H1 (cell line): Measurements from ENCODE around the gene CSNK1G2. TPM values are rescaled to one million over a fixed set of nuclear protein-coding genes. Genes with fewer than 3 reads are reported as not detected.

Experiments
- BRCA1 ChIP-seq: IDR thresholded peaks from 2 replicates; pipeline ENCODE4 v1.6.1; 2012; ENCODE audit warnings: low read depth, low read length, improper control_type of control experiment
- EGR1 ChIP-seq: IDR thresholded peaks from 2 replicates; pipeline ENCODE4 v1.6.1; 2011; ENCODE audit warnings: low read depth, low read length, borderline replicate concordance
- HDAC6 ChIP-seq: IDR thresholded peaks from one replicate; pipeline ENCODE4 v1.7.1; 2012; ENCODE audit warnings: low read depth, mild to moderate bottlenecking, inconsistent platforms, low read length, moderate library complexity
- POLR2A ChIP-seq, 2 experiments: IDR thresholded peaks; 1 replicate in 1 of 2; 2 replicates in 1 of 2; pipeline ENCODE4 v1.6.1; 2011; ENCODE audit warnings: low read depth in 2 of 2, low read length in 2 of 2, mild to moderate bottlenecking in 2 of 2; ENCODE audit errors: control extremely low read depth in 1 of 2
- RNF2 ChIP-seq: fragments of 200-900, 300-1000 bp; sonication (generic); IDR thresholded peaks from 2 replicates; pipeline ENCODE4 v1.7.1; 2016; ENCODE audit warnings: borderline replicate concordance, low read depth, mild to moderate bottlenecking, antibody characterized with exemption, low read length; ENCODE audit not compliant: poor library complexity, severe bottlenecking; ENCODE audit errors: missing control alignments
- SIX5 ChIP-seq: IDR thresholded peaks from 2 replicates; pipeline ENCODE4 v1.6.1; 2011; ENCODE audit warnings: mild to moderate bottlenecking, low read depth, low read length
- ZNF274 ChIP-seq: IDR thresholded peaks from 2 replicates; pipeline ENCODE4 v1.7.0; 2012; ENCODE audit warnings: low read length, borderline replicate concordance; ENCODE audit errors: extremely low read depth
- polyA plus RNA-seq, 7 experiments: library from polyadenylated mRNA; depleted of rRNA in 3 of 7; stranded (reverse) in 5 of 7; unstranded in 2 of 7; fragments of >200 nt in 5 of 7; fragments of 200-250 nt in 2 of 7; gene quantifications; 1 replicate in 5 of 7; 2 replicates in 1 of 7; 4 replicates in 1 of 7; pipeline versions ENCODE4 v1.2.1 to v1.2.3, GENCODE V29; 2011 to 2013; ENCODE audit warnings: missing spikeins in 2 of 7, mixed read lengths in 2 of 7
- total RNA-seq: library from RNA; stranded (reverse); fragmentation: NEBNext Ultra II Directional; extraction: Animal tissue kit (Norgen Biotek cat#: 25700); gene quantifications from 2 replicates; pipeline ENCODE4 v1.2.1, GENCODE V29; 2021

The CSNK1G2 gene
- total and polyA plus RNA-seq, 2 of the 8 experiments (the other 6 are each of a cell fraction or from before 2014, with no cell fraction given), result 99.5 to 130 TPM

DNA sequence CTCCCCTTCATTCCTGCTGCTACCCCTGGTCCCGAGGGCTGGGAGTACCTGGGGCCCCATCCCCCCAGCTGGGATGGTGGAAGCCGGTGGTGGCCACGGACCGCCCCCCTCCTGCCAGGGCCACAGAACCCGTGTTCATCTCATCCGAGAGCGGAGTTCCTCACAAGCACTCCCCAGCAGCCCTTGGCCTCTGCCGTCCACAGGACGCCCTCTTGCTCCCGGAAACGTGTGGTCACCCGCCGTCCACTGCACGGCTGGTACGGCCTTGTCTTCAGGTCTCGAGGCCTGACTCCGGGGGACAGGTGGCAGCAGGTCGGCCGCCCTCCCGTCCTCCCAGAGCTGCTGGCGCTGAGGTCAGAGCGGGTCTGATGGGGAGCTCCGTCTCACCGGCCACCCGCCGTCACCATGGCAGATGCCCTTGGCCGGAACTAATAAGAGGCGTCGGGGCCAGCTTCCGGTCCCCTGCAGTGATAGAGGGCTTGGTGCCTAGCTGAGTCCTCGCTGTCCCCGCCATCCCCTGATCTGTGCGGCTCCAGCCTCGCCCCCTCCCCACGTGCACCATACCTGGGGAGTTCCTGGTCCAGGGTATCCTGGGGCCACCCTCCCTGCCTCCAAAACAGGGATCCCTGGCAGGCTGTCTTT is 16.5 kb upstream of the CSNK1G2 start (continued):
- TF ChIP-seq ZNF274 (no peak), HDAC6 (no peak), BRCA1 (no peak), RNF2 (no peak), EGR1 (no peak), POLR2A (IDR thresholded peaks at IDR 0.05; ENCODE audit: control extremely low read depth in 1 of 2, low read depth in 2 of 2, low read length in 2 of 2) (no peak), SIX5 (no peak)
